MM.1S (cell line): ENCODE results near the gene UNKL.

Source experiments
- EZH2 ChIP-seq: fragments of 300-600 bp; sonication (generic); optimal IDR thresholded peaks from 2 replicates; pipeline ENCODE3; 2017; ENCODE audit warnings: low read depth, mild to moderate bottlenecking, antibody characterized with exemption, low read length, mixed read lengths
- EZH2phosphoT487 ChIP-seq: fragments of 300-600 bp; sonication (generic); IDR thresholded peaks from 2 replicates; pipeline ENCODE4 v1.6.1; 2018; ENCODE audit warnings: antibody characterized with exemption, low read length
- TF ChIP-seq, protein P1 (sequence below): fragments of 300-600 bp; sonication (generic); IDR thresholded peaks from 2 replicates; pipeline ENCODE4 v1.5.1; 2016; ENCODE audit warnings: antibody characterized with exemption, low read length, mixed read lengths

DNA sequence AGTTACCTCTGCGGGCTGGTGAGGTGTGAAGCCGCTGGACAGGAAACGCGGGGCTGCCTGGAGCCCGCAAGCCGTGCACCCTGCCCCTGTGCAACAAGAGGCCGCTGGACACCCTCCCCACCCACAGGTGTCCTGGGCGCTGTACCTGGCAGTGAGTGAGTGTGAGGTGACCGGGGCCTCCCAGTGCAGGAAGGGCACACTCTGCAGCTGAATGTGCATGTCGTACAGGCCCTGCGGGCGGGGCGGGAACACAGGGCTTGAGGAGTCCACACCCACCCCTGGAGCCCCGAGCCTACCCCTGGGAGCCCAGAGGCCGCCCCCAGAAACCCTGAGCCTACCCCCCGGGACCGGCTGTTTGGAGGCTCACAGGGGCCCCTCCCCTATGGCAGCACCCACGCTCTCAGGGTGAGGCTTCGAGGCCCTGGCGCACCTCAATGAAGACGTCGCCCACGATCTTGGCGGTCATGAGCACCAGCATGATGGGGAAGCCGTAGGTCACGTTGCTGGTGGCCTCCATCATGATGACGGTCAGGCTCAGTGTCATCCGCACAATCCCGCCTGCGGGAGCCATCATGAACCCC is 34.1 kb upstream of the UNKL start:
- TF ChIP-seq, protein P1, sequence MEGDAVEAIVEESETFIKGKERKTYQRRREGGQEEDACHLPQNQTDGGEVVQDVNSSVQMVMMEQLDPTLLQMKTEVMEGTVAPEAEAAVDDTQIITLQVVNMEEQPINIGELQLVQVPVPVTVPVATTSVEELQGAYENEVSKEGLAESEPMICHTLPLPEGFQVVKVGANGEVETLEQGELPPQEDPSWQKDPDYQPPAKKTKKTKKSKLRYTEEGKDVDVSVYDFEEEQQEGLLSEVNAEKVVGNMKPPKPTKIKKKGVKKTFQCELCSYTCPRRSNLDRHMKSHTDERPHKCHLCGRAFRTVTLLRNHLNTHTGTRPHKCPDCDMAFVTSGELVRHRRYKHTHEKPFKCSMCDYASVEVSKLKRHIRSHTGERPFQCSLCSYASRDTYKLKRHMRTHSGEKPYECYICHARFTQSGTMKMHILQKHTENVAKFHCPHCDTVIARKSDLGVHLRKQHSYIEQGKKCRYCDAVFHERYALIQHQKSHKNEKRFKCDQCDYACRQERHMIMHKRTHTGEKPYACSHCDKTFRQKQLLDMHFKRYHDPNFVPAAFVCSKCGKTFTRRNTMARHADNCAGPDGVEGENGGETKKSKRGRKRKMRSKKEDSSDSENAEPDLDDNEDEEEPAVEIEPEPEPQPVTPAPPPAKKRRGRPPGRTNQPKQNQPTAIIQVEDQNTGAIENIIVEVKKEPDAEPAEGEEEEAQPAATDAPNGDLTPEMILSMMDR = no peak
- TF ChIP-seq EZH2 (no peak), EZH2phosphoT487 (no peak)
